Sigmoid colon (tissue), 4 donors: ENCODE results near the gene BMP15.

Source experiments
- CTCF ChIP-seq, 4 experiments: fragments of 450-650 bp in 3 of 4; fragments of 200-600 bp in 1 of 4; IDR thresholded peaks; one replicate each; pipeline ENCODE4 v1.5.1; 2016 to 2019; ENCODE audit warnings: antibody characterized with exemption in 4 of 4, mild to moderate bottlenecking in 3 of 4, moderate library complexity in 2 of 4
- EP300 ChIP-seq, 4 donors: sonication (generic); formaldehyde crosslinking; IDR thresholded peaks; one replicate each; pipeline ENCODE4 v1.6.1; 2017; ENCODE audit warnings: antibody characterized with exemption in 4 of 4
- POLR2A ChIP-seq, 2 donors: fragments of 450-650 bp; IDR thresholded peaks; one replicate each; pipeline ENCODE4 v1.6.1; 2016; ENCODE audit warnings: antibody characterized with exemption in 2 of 2, mild to moderate bottlenecking in 2 of 2, moderate library complexity in 2 of 2
- POLR2AphosphoS5 ChIP-seq, 4 donors: sonication (generic); formaldehyde crosslinking; IDR thresholded peaks; one replicate each; pipeline ENCODE4 v1.6.1; 2017; ENCODE audit warnings: antibody characterized with exemption in 4 of 4

GRCh38 chrX:50910685-50911176 is at the start of gene BMP15:
- no peak for TF ChIP-seq CTCF (IDR thresholded peaks at IDR 0.05)
- TF ChIP-seq EP300 (IDR thresholded peaks at IDR 0.05) = no peak
- TF ChIP-seq POLR2A (IDR thresholded peaks at IDR 0.05) = no peak
- no peak for TF ChIP-seq POLR2AphosphoS5 (IDR thresholded peaks at IDR 0.05)
